Hepatocyte (in vitro differentiated cells): ENCODE measurements around the gene STK38L.

Experiments
- EZH2 ChIP-seq: fragments of 200-600 bp; sonication (generic); IDR thresholded peaks from 2 replicates; pipeline ENCODE4 v1.6.1; 2016; ENCODE audit warnings: antibody characterized with exemption, mild to moderate bottlenecking, borderline replicate concordance
- EZH2phosphoT487 ChIP-seq: fragments of 200-600 bp; sonication (generic); IDR thresholded peaks from one replicate; pipeline ENCODE4 v1.6.1; 2018; ENCODE audit warnings: antibody characterized with exemption, mild to moderate bottlenecking, low read depth, moderate library complexity; ENCODE audit not compliant: unreplicated experiment, severe bottlenecking
- TF ChIP-seq, protein P1 (sequence below): fragments of 200-600 bp; sonication (generic); IDR thresholded peaks from 2 replicates; pipeline ENCODE4 v1.5.1; 2016; ENCODE audit warnings: antibody characterized with exemption, mild to moderate bottlenecking; ENCODE audit not compliant: poor library complexity

DNA sequence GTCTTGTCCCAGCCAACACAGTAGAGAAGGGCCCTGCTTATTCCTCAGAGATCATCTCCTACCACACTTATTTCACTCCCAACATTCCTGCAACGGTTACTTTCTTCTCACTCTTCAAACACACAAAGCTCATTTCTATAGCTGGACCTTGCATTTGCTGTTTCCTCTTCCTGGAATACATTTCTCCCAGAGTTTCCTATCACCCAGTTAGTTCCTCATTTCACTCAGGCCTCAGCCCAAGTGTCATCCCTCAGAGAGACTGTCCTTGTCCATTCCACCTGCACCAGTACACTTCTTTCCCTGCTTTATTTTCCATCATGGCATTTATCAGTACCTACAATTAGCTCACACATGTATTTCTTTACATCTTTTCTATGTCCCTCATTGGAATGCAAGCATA lies 14.7 kb upstream of the STK38L start:
- TF ChIP-seq EZH2 (no peak), EZH2phosphoT487 (no peak)
- TF ChIP-seq, protein P1, sequence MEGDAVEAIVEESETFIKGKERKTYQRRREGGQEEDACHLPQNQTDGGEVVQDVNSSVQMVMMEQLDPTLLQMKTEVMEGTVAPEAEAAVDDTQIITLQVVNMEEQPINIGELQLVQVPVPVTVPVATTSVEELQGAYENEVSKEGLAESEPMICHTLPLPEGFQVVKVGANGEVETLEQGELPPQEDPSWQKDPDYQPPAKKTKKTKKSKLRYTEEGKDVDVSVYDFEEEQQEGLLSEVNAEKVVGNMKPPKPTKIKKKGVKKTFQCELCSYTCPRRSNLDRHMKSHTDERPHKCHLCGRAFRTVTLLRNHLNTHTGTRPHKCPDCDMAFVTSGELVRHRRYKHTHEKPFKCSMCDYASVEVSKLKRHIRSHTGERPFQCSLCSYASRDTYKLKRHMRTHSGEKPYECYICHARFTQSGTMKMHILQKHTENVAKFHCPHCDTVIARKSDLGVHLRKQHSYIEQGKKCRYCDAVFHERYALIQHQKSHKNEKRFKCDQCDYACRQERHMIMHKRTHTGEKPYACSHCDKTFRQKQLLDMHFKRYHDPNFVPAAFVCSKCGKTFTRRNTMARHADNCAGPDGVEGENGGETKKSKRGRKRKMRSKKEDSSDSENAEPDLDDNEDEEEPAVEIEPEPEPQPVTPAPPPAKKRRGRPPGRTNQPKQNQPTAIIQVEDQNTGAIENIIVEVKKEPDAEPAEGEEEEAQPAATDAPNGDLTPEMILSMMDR: no peak
